Measurements from ENCODE around the gene CD74. TPM values are rescaled to one million over a fixed set of nuclear protein-coding genes. Genes with fewer than 3 reads are reported as not detected.

The CD74 gene
- total RNA-seq, 2 donors from 2014 or later = 477 to 721 TPM

DNA sequence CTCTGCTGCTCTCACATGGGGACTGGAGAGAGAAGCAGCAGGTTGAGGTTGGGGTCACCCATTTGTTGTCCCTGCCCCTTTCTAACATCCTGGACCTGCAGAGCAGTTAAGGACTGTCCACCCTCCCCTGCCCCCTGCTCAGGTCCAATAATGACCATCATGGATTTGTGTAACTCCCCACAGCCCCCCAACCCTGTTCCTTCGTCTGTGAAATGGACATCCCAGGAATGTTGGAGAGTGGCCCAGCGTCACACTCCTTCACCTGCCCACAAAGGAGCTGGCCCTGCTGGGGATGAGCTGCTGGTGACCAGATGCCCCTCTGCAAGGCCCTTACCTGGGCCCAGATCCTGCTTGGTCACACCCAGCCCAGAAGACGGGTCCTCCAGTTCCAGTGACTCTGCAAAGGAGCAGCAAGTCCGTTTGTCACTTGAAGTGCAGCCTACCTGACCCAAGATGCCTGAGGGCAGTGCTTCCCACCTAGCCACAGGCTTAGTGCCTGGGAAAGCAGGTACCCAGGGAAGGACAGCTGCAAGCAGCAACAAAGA lies 10.4 kb downstream of the CD74 start:
- no peak for DNase-seq
- no peak overlapping the region for H3K4me3 Mint-ChIP-seq
- H3K36me3 Mint-ChIP-seq (ENCODE audit: low read depth) = peaks cover 19% of the 10 kb centered on the region
- peaks cover 20% of the 10 kb centered on the region for H3K4me1 Mint-ChIP-seq
- no peak for ATAC-seq
- no peaks in the 10 kb centered on the region for H3K9me3 ChIP-seq (ENCODE audit: control insufficient read depth, low read length, poor library complexity, severe bottlenecking)
- no peaks in the 10 kb centered on the region for H3K27me3 Mint-ChIP-seq
- peak overlapping the region; percentile 90 for H3K27ac Mint-ChIP-seq

DNA sequence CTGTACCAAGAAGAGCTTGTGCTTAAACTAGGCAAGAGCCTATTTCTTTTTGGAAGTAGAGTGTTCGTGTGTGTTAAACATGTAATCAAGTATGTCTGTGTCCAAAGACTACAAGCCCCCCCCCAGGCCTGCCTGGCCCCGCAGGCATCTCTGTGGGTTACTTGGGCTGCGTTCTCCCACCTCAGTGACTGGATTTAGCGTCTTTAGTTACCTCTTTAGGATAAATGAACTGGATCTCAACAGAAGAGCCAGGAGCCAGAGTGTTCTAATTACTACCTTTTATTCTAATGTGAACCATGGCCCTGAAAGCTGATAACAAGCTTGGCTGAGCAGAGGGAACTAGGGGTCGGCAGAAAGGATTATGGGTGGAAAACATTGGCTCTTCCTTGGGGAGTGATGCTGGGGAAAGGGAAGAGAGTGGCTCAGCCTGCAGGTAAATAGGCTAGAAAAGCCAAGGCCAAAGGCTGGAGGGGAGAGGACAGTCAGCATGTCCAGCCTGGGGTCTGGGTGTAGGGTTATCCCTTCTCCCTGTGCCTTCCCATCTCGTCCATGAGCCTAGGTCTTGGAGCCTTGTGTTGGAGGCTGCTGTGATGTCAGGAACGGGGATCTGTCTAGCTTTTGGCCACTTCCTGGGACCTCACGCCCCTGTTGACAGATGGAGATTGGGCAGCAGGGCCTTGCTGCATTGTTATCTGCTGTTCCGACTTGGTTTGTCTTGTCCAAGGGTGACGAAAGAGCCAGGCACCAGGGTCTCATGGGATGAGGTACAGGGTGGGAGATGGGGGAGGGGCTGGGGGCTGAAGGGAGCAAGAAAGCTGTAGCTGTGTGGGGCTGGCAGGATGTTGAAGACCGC lies 11.1 kb downstream of the CD74 start:
- ATAC-seq = no peak
- H3K9me3 ChIP-seq (ENCODE audit: control insufficient read depth, low read length, poor library complexity, severe bottlenecking) = no peaks in the 10 kb centered on the region
- Mint-ChIP-seq H3K36me3 (ENCODE audit: low read depth) (peaks cover 20% of the 10 kb centered on the region), H3K4me3 (peak overlapping the region; percentile 55), H3K4me1 (peaks cover 18% of the 10 kb centered on the region), H3K27ac (peak overlapping the region; percentile 92), H3K27me3 (no peaks in the 10 kb centered on the region)
- DNase-seq = no peak

DNA sequence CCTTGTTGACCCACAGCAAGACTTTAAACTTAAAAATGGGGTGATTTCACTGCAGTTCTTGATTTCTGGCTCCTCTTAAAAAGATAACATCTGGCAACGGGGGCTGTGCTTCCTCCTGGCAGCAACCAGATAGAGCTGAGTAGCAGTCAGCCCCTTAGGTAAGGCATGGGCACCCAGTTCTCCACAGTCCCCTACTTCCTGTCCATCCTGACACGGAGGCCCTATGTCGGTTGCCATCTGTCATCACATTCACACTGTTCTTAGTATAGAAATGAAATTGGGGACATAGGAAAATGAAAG lies 11.7 kb downstream of the CD74 start:
- Mint-ChIP-seq H3K27me3 (no peaks in the 10 kb centered on the region), H3K4me3 (no peak overlapping the region), H3K36me3 (ENCODE audit: low read depth) (peaks cover 24% of the 10 kb centered on the region), H3K4me1 (peaks cover 20% of the 10 kb centered on the region), H3K27ac (peak overlapping the region; percentile 92)
- ATAC-seq (peak; percentile 3), DNase-seq (no peak)
- no peaks in the 10 kb centered on the region for H3K9me3 ChIP-seq (ENCODE audit: control insufficient read depth, low read length, poor library complexity, severe bottlenecking)

DNA sequence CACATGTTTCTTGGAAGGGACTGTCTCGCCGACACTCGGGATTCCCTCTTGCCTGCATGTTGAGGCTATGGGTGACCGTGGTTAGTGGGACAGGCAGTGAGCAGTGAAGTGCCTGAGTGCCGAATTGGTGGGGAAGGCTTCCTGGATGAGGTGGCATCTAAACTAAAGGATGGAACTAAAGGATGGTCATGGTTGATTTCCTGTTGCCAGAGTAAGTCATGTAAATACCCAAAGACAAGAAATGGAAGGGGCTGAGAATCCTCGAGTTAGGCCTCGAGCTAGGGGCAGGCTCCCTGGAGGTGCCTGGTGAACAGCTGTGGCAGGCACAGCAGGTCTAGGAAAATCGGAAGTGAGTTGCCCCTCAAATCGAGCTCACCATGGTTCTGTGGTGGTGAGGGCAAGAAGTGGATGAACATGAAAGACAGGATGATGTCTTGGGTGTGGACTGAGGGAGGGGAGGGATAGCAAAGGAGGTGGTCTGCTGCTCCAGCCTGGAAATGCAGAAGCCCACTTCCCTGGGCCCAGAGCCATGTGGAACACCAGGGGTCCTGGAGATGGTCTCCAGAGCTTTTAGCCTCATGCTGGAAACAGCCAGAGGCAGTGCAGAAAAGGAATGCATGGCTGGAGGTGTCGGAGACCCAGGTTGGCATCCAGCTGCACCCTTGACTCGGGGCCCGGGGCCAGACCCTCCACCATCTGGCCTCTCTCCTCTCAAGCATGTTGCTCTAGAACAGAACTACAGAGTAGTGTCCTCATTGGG lies 12.2 kb downstream of the CD74 start:
- peak overlapping the region; percentile 92 for H3K27ac Mint-ChIP-seq
- ATAC-seq (no peak), DNase-seq (no peak)
- H3K4me1 Mint-ChIP-seq = peaks cover 19% of the 10 kb centered on the region
- H3K36me3 Mint-ChIP-seq (ENCODE audit: low read depth) = peaks cover 23% of the 10 kb centered on the region
- H3K4me3 Mint-ChIP-seq = peak overlapping the region; percentile 33
- H3K9me3 ChIP-seq (ENCODE audit: control insufficient read depth, low read length, poor library complexity, severe bottlenecking) = no peaks in the 10 kb centered on the region
- no peaks in the 10 kb centered on the region for H3K27me3 Mint-ChIP-seq

DNA sequence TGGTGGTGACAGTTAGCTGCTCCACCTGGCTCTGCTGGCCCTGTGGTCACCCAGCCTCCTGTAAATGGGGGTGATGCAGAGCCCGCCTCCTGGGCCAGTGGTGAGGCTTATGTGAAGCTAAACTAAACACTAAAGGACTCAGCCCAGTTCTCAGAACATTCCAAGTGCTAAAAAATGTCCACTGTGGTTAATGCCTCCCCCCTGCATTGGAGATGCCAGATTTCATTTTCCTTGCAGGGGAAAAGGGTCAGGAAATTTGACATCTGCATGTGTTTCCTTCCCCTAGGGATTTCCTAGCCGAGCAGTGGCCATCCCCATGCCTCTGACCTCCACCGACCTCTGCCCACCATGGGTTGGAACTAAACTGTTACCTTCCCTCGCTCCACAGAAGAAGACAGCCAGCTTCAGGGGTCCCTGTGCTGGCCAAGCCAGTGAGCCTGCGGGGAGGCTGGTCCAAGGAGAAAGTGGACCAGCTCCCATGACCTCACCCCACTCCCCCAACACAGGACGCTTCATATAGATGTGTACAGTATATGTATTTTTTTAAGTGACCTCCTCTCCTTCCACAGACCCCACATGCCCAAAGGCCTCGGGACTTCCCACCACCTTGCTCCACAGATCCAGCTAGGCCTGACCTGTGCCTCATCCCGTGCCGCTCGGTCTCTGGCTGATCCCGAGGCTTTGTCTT lies 13.0 kb downstream of the CD74 start:
- ATAC-seq (peak; percentile 16), DNase-seq (no peak)
- H3K27me3 Mint-ChIP-seq = no peaks in the 10 kb centered on the region
- no peaks in the 10 kb centered on the region for H3K9me3 ChIP-seq (ENCODE audit: control insufficient read depth, low read length, poor library complexity, severe bottlenecking)
- peak overlapping the region; percentile 49 for H3K4me3 Mint-ChIP-seq
- H3K27ac Mint-ChIP-seq = peak overlapping the region; percentile 92
- peaks cover 19% of the 10 kb centered on the region for H3K4me1 Mint-ChIP-seq
- peaks cover 25% of the 10 kb centered on the region for H3K36me3 Mint-ChIP-seq (ENCODE audit: low read depth)

DNA sequence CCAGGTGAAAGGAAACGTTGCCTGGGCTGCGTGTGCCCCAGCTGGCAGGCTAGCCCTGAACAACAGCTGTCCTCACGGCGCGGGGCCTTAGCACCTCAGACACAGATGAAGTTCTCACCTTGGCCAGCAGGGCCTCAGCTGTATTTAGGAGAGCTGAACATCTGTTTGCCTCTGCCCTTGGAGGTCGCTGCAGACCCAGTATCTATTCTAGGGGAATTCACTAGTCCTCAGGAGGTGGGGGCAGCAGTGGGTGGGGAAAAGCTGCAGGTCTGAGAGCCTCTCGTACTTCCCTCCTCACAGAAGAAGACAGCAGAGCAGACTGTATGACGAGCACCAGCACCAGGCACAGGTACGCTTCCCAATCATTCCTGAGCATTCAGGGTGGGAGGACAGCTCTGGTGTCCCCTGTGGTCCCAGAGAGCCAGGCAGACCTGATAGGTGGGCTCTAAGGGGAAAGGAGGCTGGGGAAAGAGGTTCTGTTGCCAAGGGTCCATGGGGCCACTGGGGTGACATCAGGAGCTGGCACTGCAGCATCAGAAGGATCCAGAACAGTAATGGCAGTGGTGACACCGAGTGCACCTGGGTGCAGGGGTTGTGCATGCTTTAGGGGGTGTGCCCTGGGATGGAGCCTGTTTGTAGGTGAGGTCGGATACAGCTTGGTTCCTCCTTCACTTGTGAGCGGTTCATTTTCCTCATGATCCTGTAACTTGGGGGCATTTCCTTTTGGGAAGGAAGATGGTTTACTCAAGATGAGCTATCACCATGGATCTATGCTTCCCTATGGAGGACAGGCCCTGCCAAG lies 13.8 kb downstream of the CD74 start:
- H3K27me3 Mint-ChIP-seq = no peaks in the 10 kb centered on the region
- peak; percentile 35 for ATAC-seq
- no peaks in the 10 kb centered on the region for H3K9me3 ChIP-seq (ENCODE audit: control insufficient read depth, low read length, poor library complexity, severe bottlenecking)
- H3K27ac Mint-ChIP-seq = peak overlapping the region; percentile 92
- H3K4me3 Mint-ChIP-seq = no peak overlapping the region
- H3K4me1 Mint-ChIP-seq = peaks cover 19% of the 10 kb centered on the region
- no peak for DNase-seq
- H3K36me3 Mint-ChIP-seq (ENCODE audit: low read depth) = peaks cover 25% of the 10 kb centered on the region

DNA sequence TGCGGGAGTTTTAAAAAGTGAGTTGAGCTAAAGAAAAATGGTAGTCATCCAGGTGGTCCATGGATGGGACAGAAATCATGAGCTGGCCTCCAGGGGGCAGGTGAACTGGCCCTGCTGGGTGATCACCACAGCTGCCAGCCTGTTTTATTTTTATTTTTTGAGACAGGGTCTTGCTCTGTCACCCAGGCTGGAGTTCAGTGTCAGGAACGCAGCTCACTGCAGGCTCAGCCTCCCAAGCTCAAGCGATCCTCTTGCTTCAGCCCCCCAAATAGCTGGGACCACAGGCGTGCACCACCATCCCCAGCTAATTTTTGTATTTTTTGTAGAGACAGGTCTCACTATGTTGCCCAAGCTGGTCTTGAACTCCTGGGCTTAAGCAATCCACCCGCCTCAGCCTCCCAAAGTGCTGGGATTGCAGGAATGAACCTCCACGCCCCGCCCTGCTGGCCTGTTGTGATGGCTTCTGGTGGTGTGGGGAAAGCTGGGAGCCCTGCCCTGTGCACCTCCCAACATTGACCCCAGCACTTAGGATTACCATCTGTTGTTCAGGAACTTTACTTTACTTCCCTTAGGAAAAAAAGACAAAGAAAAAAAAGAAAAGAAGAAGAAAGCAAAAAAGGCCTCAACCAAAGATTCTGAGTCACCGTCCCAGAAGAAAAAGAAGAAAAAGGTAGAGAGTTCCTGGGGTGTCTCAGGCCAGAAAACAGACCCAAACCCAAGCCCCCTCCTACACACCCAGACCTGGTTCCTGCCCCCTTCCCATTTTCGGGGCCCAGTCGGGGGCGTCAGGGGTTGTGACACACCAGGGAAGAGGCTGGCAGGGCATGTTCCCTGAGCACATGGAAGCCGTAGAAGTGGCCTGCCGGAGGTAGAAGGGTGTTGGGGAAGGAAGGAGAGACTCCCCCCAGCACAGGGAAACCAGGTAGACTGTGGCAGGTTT lies 14.7 kb downstream of the CD74 start:
- DNase-seq (no peak), ATAC-seq (no peak)
- H3K27me3 Mint-ChIP-seq = no peaks in the 10 kb centered on the region
- H3K9me3 ChIP-seq (ENCODE audit: control insufficient read depth, low read length, poor library complexity, severe bottlenecking) = no peaks in the 10 kb centered on the region
- peaks cover 19% of the 10 kb centered on the region for H3K4me1 Mint-ChIP-seq
- H3K27ac Mint-ChIP-seq = peak overlapping the region; percentile 92
- H3K4me3 Mint-ChIP-seq = peak overlapping the region; percentile 53
- peaks cover 25% of the 10 kb centered on the region for H3K36me3 Mint-ChIP-seq (ENCODE audit: low read depth)

DNA sequence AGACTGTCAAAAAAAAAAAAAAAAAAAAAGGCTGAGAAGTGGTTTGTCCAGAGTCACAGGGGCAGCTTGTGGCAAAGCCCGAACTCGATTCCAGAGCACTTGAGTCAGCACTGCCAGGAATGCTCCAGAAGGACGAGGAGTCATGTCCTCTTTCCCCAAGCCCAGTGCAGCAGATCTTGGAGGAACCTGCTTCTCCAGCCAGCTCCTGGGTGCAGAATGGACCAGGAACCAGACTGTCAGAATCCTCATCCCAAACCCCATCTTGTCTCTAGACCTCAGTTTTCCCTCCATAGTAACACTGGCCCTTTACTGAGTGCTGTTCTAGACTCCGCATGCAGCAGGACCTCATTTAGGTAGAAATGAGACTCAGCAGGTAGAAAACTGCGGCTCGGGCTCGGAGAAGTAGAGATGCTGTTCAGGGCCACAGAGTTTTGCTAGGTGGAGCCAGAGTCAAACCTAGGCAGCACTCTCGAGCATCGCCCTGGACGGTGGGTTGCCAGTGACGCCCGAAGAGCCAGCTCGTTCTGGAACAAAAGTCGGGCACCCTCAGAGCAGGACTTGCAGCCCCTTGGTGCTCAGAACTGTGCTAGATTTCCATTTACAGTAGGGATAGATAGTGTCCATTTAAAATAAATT lies 15.4 kb downstream of the CD74 start:
- H3K9me3 ChIP-seq (ENCODE audit: control insufficient read depth, low read length, poor library complexity, severe bottlenecking) = no peaks in the 10 kb centered on the region
- Mint-ChIP-seq H3K4me3 (no peak overlapping the region), H3K36me3 (ENCODE audit: low read depth) (peaks cover 22% of the 10 kb centered on the region), H3K27ac (peak overlapping the region; percentile 92), H3K27me3 (no peaks in the 10 kb centered on the region), H3K4me1 (peaks cover 17% of the 10 kb centered on the region)
- ATAC-seq (no peak), DNase-seq (no peak)

DNA sequence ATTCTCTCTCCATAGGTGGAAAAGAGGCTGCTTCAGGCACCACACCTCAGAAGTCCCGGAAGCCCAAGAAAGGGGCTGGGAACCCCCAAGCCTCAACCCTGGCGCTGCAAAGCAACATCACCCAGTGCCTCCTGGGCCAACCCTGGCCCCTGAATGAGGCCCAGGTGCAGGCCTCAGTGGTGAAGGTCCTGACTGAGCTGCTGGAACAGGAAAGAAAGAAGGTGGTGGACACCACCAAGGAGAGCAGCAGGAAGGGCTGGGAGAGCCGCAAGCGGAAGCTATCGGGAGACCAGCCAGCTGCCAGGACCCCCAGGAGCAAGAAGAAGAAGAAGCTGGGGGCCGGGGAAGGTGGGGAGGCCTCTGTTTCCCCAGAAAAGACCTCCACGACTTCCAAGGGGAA lies 16.4 kb downstream of the CD74 start:
- Mint-ChIP-seq H3K4me1 (peaks cover 15% of the 10 kb centered on the region), H3K27me3 (no peaks in the 10 kb centered on the region), H3K4me3 (no peak overlapping the region), H3K36me3 (ENCODE audit: low read depth) (peaks cover 19% of the 10 kb centered on the region), H3K27ac (peak overlapping the region; percentile 91)
- ATAC-seq (no peak), DNase-seq (no peak)
- H3K9me3 ChIP-seq (ENCODE audit: control insufficient read depth, low read length, poor library complexity, severe bottlenecking) = no peaks in the 10 kb centered on the region

DNA sequence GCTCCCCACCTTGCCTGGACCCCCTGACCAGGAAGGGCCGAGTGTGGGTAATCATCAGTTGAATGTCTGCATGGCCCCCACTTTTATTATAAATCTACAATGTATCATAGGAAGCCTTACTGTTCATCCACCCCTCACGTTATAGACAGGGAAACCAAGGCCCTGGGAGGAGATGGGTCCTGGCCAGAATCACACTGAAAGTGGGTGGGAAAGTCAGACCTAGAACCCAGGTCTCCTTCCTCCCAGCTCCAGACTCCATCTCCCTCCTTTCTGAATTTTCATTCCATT lies 17.1 kb downstream of the CD74 start:
- Mint-ChIP-seq H3K27ac (peak overlapping the region; percentile 91), H3K4me1 (peaks cover 17% of the 10 kb centered on the region), H3K27me3 (no peaks in the 10 kb centered on the region), H3K36me3 (ENCODE audit: low read depth) (peaks cover 18% of the 10 kb centered on the region), H3K4me3 (no peak overlapping the region)
- DNase-seq (no peak), ATAC-seq (no peak)
- no peaks in the 10 kb centered on the region for H3K9me3 ChIP-seq (ENCODE audit: control insufficient read depth, low read length, poor library complexity, severe bottlenecking)

DNA sequence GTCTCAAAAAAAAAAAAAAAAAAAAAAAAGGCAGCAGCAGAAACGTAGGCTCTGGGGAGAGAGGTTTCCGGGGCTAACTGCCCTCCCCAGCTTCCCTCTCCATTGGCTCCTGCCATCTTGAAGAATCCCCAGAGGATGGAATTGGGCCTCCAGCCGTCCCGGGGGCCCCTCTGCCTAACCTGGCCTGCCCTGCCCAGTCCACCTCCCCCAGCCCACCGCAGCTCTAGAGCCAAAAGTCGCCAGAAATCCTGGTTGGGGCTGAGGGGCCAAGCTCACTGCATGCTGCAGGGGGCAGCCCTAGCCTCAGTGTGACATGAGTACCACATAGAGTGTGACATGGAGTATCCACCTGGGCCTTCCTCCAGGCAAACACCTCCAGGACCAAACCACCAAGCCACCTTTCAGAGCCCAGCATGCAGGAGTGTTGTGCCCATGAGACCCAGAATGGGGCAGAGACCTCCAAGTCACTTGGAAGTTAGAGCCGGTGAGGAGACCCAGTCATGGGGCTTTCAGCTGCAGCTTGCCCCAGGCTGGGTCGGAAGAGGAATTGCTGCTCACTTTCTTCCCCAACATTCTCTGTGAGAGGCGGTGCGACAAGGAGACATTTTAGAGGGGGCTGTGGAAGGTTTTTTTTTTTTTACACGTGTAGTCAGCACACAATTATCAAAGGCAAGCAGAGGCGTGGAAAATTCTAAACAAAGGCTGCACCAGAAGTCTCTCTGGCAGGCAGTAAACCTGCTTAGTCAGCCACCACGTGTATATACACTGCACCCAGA lies 17.6 kb downstream of the CD74 start:
- DNase-seq (no peak), ATAC-seq (no peak)
- Mint-ChIP-seq H3K27ac (peak overlapping the region; percentile 91), H3K4me3 (peak overlapping the region; percentile 33), H3K36me3 (ENCODE audit: low read depth) (peaks cover 14% of the 10 kb centered on the region), H3K27me3 (no peaks in the 10 kb centered on the region), H3K4me1 (peaks cover 12% of the 10 kb centered on the region)
- H3K9me3 ChIP-seq (ENCODE audit: control insufficient read depth, low read length, poor library complexity, severe bottlenecking) = no peaks in the 10 kb centered on the region
